Loucy (cell line): Measurements from ENCODE around the gene CIB4.

Source experiments
- H2AFZ ChIP-seq: fragments of 200-600 bp; sonication (generic); 2 replicates; pipeline ENCODE4 v1.6.0; 2016; ENCODE audit warnings: antibody characterized with exemption, mild to moderate bottlenecking, low read length, moderate library complexity
- H3F3A ChIP-seq: fragments of 200-600 bp; 2 replicates; pipeline ENCODE4 v1.6.0; 2016; ENCODE audit warnings: antibody characterized with exemption, low read depth, mild to moderate bottlenecking
- H3K27me3 ChIP-seq: fragments of 200-600 bp; sonication (generic); 2 replicates; pipeline ENCODE4 v1.6.1; 2014; ENCODE audit warnings: low read length, mild to moderate bottlenecking; ENCODE audit not compliant: insufficient read depth, poor library complexity, severe bottlenecking
- H3K36me3 ChIP-seq: fragments of 200-600 bp; sonication (generic); 2 replicates; pipeline ENCODE4 v1.6.1; 2016; ENCODE audit warnings: low read length; ENCODE audit not compliant: insufficient read depth
- H3K4me1 ChIP-seq: fragments of 200-600 bp; sonication (generic); 2 replicates; pipeline ENCODE4 v1.5.1; 2014; ENCODE audit warnings: low read length, mild to moderate bottlenecking; ENCODE audit not compliant: insufficient read depth, poor library complexity, severe bottlenecking
- H3K4me2 ChIP-seq: fragments of 200-600 bp; sonication (generic); 2 replicates; pipeline ENCODE4 v1.6.0; 2014; ENCODE audit warnings: antibody characterized with exemption, low read length, low read depth, mild to moderate bottlenecking; ENCODE audit not compliant: poor library complexity, severe bottlenecking
- H3K4me3 ChIP-seq: fragments of 200-600 bp; sonication (generic); 2 replicates; pipeline ENCODE4 v1.5.1; 2014; ENCODE audit warnings: low read length, mild to moderate bottlenecking, mixed read lengths; ENCODE audit not compliant: poor library complexity, severe bottlenecking
- H3K79me2 ChIP-seq: fragments of 200-600 bp; sonication (generic); 2 replicates; pipeline ENCODE4 v1.6.1; 2014; ENCODE audit warnings: low read length; ENCODE audit not compliant: insufficient read depth
- H3K9ac ChIP-seq: fragments of 200-600 bp; sonication (generic); 2 replicates; pipeline ENCODE4 v1.6.0; 2014; ENCODE audit warnings: mild to moderate bottlenecking, low read depth, low read length, moderate library complexity; ENCODE audit not compliant: poor library complexity, severe bottlenecking
- H3K9me2 ChIP-seq: fragments of 200-600 bp; sonication (generic); replicated peaks from 2 replicates; pipeline ENCODE4 v1.6.1; 2016; ENCODE audit warnings: low read depth, low read length, mixed read lengths
- H3K9me3 ChIP-seq: fragments of 200-600 bp; sonication (generic); 2 replicates; pipeline ENCODE4 v1.6.1; 2014; ENCODE audit warnings: mild to moderate bottlenecking, antibody characterized with exemption, low read length, low read depth; ENCODE audit not compliant: insufficient read depth
- H4K20me1 ChIP-seq: fragments of 200-600 bp; sonication (generic); 2 replicates; pipeline ENCODE4 v1.6.0; 2014; ENCODE audit warnings: antibody characterized with exemption, low read length, mild to moderate bottlenecking; ENCODE audit not compliant: insufficient read depth, poor library complexity, severe bottlenecking
- EZH2phosphoT487 ChIP-seq: fragments of 200-600 bp; IDR thresholded peaks from 2 replicates; pipeline ENCODE4 v1.6.1; 2018; ENCODE audit warnings: antibody characterized with exemption, mild to moderate bottlenecking, moderate library complexity, borderline replicate concordance
- TF ChIP-seq, protein P1 (sequence below): fragments of 200-600 bp; sonication (generic); conservative IDR thresholded peaks from 2 replicates; pipeline ENCODE4 v1.5.1; 2014; ENCODE audit warnings: mild to moderate bottlenecking, antibody characterized with exemption, low read length

Gene CIB4

DNA sequence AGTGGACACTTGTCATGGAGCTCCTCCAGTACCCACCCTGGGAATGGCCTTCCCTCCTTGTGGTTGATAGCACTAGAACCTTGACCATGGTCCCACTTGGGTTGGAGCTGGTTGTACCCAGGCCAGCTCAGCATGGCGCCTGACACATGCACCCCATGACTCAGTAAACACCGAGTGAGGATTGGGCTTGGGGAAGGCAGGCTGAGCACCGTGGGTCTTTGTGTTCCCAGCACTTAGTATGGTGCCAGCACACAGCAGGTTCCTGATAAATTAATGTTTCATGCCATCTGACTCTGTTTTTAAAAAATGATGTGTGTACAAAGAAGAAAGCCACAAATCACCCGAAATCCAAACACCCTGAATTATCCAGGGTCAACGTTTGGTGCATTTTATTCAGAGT lies 69.8 kb downstream of the CIB4 start:
- Histone ChIP-seq H3K9me3 (no peaks in the 10 kb centered on the region), H3K9me2 (no peaks in the 10 kb centered on the region), H3K4me3 (no peak overlapping the region), H3K27me3 (no peaks in the 10 kb centered on the region), H3K79me2 (no peaks in the 10 kb centered on the region), H3F3A (no peaks in the 10 kb centered on the region), H3K4me1 (no peaks in the 10 kb centered on the region), H3K4me2 (no peak overlapping the region), H3K36me3 (no peaks in the 10 kb centered on the region), H3K9ac (no peak overlapping the region), H2AFZ (no peak overlapping the region), H4K20me1 (no peaks in the 10 kb centered on the region)
- no peak for TF ChIP-seq EZH2phosphoT487
- TF ChIP-seq, protein P1, sequence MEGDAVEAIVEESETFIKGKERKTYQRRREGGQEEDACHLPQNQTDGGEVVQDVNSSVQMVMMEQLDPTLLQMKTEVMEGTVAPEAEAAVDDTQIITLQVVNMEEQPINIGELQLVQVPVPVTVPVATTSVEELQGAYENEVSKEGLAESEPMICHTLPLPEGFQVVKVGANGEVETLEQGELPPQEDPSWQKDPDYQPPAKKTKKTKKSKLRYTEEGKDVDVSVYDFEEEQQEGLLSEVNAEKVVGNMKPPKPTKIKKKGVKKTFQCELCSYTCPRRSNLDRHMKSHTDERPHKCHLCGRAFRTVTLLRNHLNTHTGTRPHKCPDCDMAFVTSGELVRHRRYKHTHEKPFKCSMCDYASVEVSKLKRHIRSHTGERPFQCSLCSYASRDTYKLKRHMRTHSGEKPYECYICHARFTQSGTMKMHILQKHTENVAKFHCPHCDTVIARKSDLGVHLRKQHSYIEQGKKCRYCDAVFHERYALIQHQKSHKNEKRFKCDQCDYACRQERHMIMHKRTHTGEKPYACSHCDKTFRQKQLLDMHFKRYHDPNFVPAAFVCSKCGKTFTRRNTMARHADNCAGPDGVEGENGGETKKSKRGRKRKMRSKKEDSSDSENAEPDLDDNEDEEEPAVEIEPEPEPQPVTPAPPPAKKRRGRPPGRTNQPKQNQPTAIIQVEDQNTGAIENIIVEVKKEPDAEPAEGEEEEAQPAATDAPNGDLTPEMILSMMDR, result no peak

DNA sequence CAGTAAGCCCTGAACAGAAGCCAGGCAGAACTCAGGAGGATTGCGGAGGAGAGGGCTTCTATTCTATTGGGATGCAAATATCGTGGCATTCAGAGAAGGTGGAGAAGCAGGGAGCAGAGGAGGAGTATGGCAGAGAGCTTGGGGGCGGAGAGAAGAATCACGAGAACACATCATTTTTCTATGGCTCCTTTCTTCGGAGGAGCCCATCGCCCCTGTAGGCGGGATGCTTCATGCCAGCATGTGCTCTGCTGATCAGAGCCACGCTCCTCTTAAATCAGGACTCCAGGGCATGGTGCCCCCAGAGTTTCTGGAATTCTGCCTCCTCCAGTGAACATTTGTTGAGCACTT lies 71.1 kb downstream of the CIB4 start:
- Histone ChIP-seq H4K20me1 (no peaks in the 10 kb centered on the region), H3K9me2 (no peaks in the 10 kb centered on the region), H3K36me3 (no peaks in the 10 kb centered on the region), H3K4me3 (no peak overlapping the region), H3K79me2 (no peaks in the 10 kb centered on the region), H3K4me1 (no peaks in the 10 kb centered on the region), H2AFZ (no peak overlapping the region), H3K4me2 (no peak overlapping the region), H3F3A (no peaks in the 10 kb centered on the region), H3K27me3 (no peaks in the 10 kb centered on the region), H3K9me3 (no peaks in the 10 kb centered on the region), H3K9ac (no peak overlapping the region)
- TF ChIP-seq, protein P1, result no peak
- TF ChIP-seq EZH2phosphoT487, result no peak

DNA sequence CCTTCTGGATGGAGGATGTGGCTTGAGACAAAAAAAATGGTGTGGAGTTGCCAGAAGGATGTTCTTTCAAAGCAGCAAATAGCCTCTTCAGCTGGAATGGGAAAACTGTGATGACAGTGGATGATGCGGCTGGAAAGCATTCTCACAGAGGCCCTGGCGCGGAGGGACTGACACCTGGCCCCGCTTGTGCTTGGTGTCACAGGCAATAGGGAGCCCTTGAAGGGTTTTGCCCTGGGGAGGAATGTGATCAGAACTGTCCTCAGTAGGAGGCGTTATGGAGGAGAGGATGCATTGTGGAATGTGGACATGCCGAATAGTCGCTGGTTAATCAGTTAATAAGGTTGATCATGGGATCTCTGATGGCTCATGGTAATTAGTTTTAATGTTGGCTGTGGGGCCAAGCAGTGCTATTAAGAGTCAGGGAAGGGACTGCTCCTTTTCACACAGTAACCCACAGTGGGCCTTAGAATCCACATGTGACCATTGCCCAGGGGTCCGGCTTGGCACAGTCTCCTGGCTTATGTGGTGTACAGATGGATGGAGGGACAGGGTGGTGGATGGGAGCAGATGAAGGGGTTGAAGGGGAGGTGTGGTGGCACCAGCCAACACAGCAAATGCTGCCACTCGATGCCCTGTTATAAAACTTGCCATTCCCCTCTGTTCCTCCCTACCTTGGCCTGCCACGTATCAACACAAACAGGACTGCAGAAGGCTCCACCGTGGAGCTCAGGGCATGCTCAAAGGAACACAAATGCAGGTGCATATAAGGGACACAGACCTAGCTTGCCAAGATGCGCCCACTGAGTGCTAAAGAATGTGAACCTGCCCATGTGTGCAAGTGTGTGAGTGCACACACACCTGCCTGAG lies 71.7 kb downstream of the CIB4 start:
- Histone ChIP-seq H3K36me3 (no peaks in the 10 kb centered on the region), H3K9ac (no peak overlapping the region), H3K79me2 (no peaks in the 10 kb centered on the region), H3K9me2 (no peaks in the 10 kb centered on the region), H3K4me3 (no peak overlapping the region), H2AFZ (no peak overlapping the region), H4K20me1 (no peaks in the 10 kb centered on the region), H3K4me2 (no peak overlapping the region), H3K27me3 (no peaks in the 10 kb centered on the region), H3F3A (no peaks in the 10 kb centered on the region), H3K4me1 (no peaks in the 10 kb centered on the region), H3K9me3 (no peaks in the 10 kb centered on the region)
- TF ChIP-seq, protein P1, result no peak
- no peak for TF ChIP-seq EZH2phosphoT487
